NOMO-1 treated with dmso at 0.1 percent for 144 hours (cell line): ENCODE results near the gene EML1.

ENCODE experiments used
- DNase-seq: peaks from one replicate; lab custom pipeline; 2025; ENCODE audit not compliant: unreplicated experiment; lab: John Stamatoyannopoulos, UW

Gene EML1

GRCh38 chr14:99891900-99892299 lies 98.7 kb downstream of the EML1 start:
- DNase-seq: no peak

GRCh38 chr14:99892406-99892805 lies 99.2 kb downstream of the EML1 start:
- DNase-seq: no peak

GRCh38 chr14:99896361-99896760 lies 103.1 kb downstream of the EML1 start:
- no peak for DNase-seq

- DNase-seq: no peak
Observed at GRCh38 chr14:99899578-99900178, 106.5 kb downstream of the EML1 start.

DNA sequence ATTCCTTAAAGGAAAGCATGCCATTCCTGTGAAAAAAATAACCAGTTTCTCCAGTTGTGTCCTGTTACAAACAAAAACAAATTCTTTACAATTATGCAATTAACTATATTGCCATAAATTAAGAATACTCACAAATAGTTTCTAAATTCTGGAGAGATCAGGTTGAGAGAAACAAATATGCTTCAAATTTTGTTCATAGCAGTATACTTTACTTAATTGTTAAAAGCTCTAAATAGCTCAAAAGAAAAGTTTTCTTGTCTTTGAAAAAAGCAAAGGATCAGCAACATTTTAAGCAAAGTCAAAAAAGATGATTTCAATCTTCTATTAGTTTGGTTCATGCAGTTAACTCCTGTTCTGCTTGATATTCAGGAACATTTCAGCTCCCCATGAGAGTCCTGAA lies 109.7 kb downstream of the EML1 start:
- DNase-seq: no peak

GRCh38 chr14:99904506-99904905 lies 111.3 kb downstream of the EML1 start:
- no peak for DNase-seq

DNA sequence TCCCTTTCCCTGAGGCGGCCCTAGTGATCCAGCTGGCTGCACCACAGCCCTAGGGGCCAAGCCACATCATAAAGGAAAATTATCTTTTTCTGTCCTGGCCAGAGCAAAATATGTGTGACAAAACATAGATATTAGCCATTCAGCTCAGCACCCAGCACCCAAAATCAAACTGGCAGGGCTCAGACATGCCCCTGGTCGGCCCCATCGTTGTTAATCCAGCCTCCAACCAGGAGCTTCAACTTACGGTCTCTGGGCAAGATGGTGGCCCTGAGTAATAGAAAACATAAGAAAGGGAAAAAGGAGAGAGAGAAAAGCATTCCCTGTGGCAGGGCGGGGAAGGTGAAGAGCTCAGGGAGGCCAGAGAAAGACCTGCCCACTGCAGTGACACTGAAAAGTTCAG lies 111.9 kb downstream of the EML1 start:
- DNase-seq: no peak

DNA sequence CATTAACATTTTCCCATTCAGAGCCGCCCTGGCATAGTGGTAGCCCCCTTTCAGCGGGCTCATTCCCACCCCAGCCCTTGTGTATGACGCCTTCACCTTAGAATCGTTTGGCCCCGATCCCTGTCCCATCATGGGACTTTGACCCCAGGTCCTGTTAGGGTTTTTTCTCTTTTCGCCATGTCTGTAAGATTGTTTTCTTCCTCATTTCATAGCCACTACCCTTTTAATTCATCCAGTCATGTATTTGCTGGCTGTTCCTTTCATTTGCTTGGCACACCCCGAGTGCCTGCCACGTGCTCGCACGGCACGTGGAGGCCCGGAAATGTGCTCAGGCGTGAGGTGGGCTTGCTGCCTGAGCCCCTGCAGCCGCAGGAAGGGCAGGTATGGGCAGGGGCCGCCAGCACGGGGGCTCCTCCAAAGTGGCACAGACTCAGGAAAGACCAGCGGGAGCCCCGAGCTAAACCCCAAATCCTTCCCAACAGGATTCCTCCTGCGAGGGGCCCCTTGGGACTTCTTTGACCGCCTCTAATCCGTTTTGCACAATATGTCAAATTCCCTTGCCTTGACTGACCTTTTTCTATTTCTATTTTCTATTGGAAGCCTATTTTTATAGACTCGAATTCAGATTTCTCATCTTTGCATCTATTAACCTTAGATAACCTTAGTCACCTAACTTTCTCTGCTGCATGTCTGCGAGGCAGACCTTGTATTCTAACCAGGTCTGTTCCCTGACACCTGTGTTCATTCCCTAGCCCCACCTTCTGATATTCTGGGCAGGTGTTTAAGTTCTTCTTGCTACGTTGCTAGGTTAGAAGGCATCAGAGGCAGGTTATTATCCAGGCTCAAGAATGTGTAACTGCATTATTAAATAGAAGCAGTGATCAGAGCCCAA lies 114.8 kb downstream of the EML1 start:
- no peak for DNase-seq

GRCh38 chr14:99908653-99909250 lies 115.5 kb downstream of the EML1 start:
- no peak for DNase-seq

- no peak for DNase-seq
Observed at GRCh38 chr14:99909513-99910064, 116.4 kb downstream of the EML1 start.

DNA sequence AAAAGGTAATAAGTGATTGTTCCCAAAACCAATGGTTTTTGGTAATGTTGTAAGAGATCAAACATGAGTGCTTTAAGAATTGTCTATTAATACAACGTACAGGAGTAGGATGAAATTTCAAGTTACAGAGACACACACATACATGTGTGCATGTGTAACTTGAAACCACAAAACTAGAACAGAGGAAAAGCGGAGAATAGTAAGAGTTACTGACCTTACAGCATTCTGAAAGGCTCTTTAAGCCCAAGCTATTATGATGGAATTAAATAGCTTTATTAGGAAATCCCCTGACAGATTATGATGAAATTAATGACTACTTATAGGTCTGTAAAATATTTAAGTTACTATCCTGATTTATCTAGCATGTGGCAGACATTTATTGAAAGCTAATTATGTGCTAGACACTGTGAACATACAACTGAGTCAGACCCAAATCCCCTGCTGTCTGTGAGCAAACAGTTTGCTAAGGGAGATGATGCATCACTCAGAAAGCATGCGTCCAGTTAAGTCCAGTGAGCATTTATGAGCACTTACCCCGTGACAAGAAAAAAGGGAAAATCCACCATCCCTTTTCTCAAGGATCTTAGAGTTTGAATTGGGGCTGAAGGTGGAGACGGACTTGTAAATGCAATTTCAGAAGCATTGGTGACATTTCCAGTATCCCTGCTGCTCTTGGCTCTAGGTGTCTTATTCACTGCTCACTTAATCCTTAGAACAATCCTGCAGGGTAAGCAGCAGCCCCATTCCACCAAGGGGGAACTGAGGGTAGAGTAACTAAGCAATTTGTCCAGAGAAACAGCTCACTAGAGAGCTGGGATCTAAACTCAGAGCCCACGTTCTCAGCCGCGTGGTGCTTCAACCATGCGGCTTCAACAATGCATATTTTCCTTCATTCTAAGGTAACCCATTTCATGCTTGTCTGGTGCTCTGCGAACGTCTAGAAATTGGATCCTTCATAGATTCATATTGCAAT lies 117.4 kb downstream of the EML1 start:
- no peak for DNase-seq

DNA sequence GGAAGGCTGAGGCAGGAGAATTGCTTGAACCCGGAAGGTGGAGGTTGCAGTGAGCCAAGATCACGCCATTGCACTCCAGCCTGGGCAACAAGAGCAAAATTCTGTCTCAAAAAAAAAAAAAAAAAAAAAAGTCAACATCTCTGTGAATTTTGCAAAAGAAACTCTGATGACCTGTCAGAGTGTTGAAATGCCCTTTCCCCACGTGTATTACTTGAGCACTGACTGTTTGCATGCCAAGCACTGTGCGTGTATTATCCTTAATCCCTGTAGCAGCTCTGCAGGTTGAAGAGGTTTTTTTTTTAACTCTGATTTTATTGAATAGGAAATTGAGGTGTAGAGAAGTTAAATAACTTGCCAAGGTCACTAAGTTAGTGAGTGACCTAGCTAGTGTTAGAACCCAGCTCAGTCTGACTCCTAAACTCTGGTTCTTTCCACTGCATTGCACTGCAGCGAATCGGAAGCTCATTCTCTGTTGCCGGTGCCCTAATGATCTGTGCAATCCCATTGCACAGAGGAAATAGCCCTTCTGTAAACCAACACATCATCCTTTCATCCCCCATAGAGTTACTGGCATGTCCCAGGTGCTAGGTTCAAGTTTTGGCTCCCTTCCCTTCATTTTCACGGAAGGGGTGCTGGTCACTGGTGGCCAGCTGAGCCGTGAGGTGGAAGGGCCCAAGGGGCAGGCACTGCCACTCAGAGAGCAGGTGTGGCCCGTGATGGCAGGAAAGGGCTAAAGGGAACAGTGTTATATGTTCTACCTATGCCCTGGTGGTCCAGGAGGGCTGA lies 122.3 kb downstream of the EML1 start:
- DNase-seq: no peak

- no peak for DNase-seq
Observed at GRCh38 chr14:99916091-99916383, 122.8 kb downstream of the EML1 start.

GRCh38 chr14:99918781-99919180 lies 125.6 kb downstream of the EML1 start:
- DNase-seq: no peak

DNA sequence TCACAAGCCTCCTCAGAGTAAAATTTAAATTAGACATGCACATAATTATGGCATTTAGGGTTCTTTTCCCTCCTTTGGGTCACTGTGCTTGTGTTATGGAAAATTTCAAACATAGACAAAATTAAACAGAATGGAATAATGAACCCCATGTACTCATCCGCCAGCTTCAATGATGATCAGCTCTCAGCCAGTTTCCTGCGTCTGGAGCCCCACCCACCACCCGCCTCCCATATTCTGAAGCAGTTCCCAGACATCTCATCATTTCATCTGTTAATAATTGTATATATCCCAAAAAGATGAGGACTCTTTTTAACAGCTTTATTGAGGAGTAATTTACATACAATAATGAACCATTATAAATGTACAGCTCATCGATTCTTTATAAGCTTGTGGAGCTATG lies 128.2 kb downstream of the EML1 start:
- DNase-seq: no peak

DNA sequence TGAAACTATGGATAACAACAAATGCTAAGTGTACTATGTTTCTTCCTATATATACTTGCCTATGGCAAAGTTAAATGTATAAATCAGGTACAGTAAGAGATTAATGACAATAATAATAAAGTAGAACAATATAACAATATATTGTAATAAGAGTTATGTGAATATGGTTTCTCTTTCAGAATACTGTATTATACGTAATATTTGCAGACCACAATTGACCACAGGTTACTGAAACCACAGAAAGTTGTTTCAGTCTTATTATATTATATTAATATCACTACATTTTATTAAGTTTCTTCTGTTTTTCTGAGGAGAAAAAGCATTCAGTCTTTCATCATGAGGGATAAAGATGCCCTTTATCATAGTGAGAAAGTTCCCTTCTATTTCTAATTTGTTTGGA lies 131.2 kb downstream of the EML1 start:
- no peak for DNase-seq

- no peak for DNase-seq
Observed at GRCh38 chr14:99925471-99925870, 132.3 kb downstream of the EML1 start.

- no peak for DNase-seq
Observed at GRCh38 chr14:99928963-99929362, 135.8 kb downstream of the EML1 start.

- no peak for DNase-seq
Observed at GRCh38 chr14:99929601-99930000, 136.4 kb downstream of the EML1 start.
